Natural killer cell (primary cell): ENCODE results near the gene OR6A2. TPM values are rescaled to one million over a fixed set of nuclear protein-coding genes. Genes with fewer than 3 reads are reported as not detected.
"Not testable (repeated sequence)": the region's sequence is repeated elsewhere in the genome, so short reads cannot be mapped to it uniquely, and the experiment has no call there.

ENCODE experiments used
- ATAC-seq, 3 donors: fragments of 150-1000 bp in 2 of 3; fragments of 200-7000 bp in 1 of 3; cut with Tn5 transposase; 1 replicate in 1 of 3; 2 replicates in 2 of 3; pipeline ENCODE4 v1.10.0; 2021; ENCODE audit warnings: mild to moderate bottlenecking in 2 of 3, moderate library complexity in 2 of 3
- DNase-seq, 2 donors: peaks; one replicate each; pipeline versions ENCODE4 v3.0.0 to v3.0.0-alpha.2; 2013 to 2021; ENCODE audit warnings: mixed read lengths in 1 of 2
- H3K27ac ChIP-seq: one replicate; pipeline ENCODE4 v1.5.1; 2013; ENCODE audit warnings: mild to moderate bottlenecking, low read length
- H3K27me3 ChIP-seq: one replicate; pipeline ENCODE4 v1.6.1; 2013; ENCODE audit warnings: low read length; ENCODE audit not compliant: control insufficient read depth, insufficient read depth
- H3K36me3 ChIP-seq: one replicate; pipeline ENCODE4 v1.6.1; 2013; ENCODE audit warnings: low read length; ENCODE audit not compliant: control insufficient read depth, insufficient read depth
- H3K4me1 ChIP-seq: one replicate; pipeline ENCODE4 v1.6.1; 2013; ENCODE audit warnings: low read length; ENCODE audit not compliant: control insufficient read depth, insufficient read depth
- H3K4me3 ChIP-seq: one replicate; pipeline ENCODE4 v1.5.1; 2013; ENCODE audit warnings: low read length
- H3K9me3 ChIP-seq: one replicate; pipeline ENCODE4 v1.6.1; 2013; ENCODE audit warnings: low read length; ENCODE audit not compliant: control insufficient read depth, insufficient read depth
- H3K27ac Mint-ChIP-seq, 2 donors: one replicate each; pipeline ENCODE4 v1.8.0; 2022; ENCODE audit warnings: mild to moderate bottlenecking in 2 of 2, mixed read lengths in 2 of 2, moderate library complexity in 1 of 2
- H3K27me3 Mint-ChIP-seq, 2 donors: one replicate each; pipeline ENCODE4 v1.8.0; 2022; ENCODE audit warnings: low read depth in 2 of 2, mixed read lengths in 2 of 2
- H3K36me3 Mint-ChIP-seq: one replicate; pipeline ENCODE4 v1.8.0; 2022; ENCODE audit warnings: mixed read lengths
- H3K4me1 Mint-ChIP-seq, 2 donors: one replicate each; pipeline ENCODE4 v1.8.0; 2022; ENCODE audit warnings: mixed read lengths in 2 of 2
- H3K4me3 Mint-ChIP-seq: one replicate; pipeline ENCODE4 v1.8.0; 2022; ENCODE audit warnings: mild to moderate bottlenecking, moderate library complexity, mixed read lengths
- H3K9me3 Mint-ChIP-seq, 2 donors: one replicate each; pipeline ENCODE4 v1.8.0; 2022; ENCODE audit warnings: mixed read lengths in 2 of 2
- CTCF ChIP-seq: fragments of 200-600 bp; IDR thresholded peaks from one replicate; pipeline ENCODE4 v1.8.0; 2022; ENCODE audit warnings: antibody characterized with exemption
- WGBS: methylation state at CpG from one replicate; pipeline ENCODE4 v1.1.7; 2013; ENCODE audit warnings: missing lambda C conversion rate; ENCODE audit not compliant: insufficient coverage; 5-methylcytosine and 5-hydroxymethylcytosine counted together
- intact Hi-C: fragments of 100-400 bp; cut with micrococcal nuclease; formaldehyde crosslinking; loops from one replicate; pipeline ENCODE4 v1.14.2; 2022
- total RNA-seq, 4 donors: library from RNA; stranded (reverse); fragments of 120-200 nt in 1 of 4; gene quantifications; one replicate each; pipeline versions ENCODE4 v1.2.3 to v1.2.4, GENCODE V29; 2013 to 2022

OR6A2 gene
- total RNA-seq, 3 donors from 2014 or later (not counting 1 experiment from before 2014, with no cell fraction given) = not detected

GRCh38 chr11:6813656-6814055, 14.2 kb upstream of the OR6A2 start:
- WGBS = 90% methylated on average over 2 of the region's 2 CpGs
- DNase-seq = no peak
- no peak overlapping the region for H3K27ac ChIP-seq
- no peak for TF ChIP-seq CTCF
- H3K9me3 ChIP-seq = no peaks in the 10 kb centered on the region
- Mint-ChIP-seq H3K27ac (no peak overlapping the region), H3K9me3 (no peaks in the 10 kb centered on the region), H3K4me3 (no peak overlapping the region), H3K36me3 (no peaks in the 10 kb centered on the region), H3K4me1 (peaks cover 0 to 5% of the 10 kb centered on the region in 2 donors), H3K27me3 (peaks cover 19 to 30% of the 10 kb centered on the region in 2 donors)
- no peaks in the 10 kb centered on the region for H3K36me3 ChIP-seq
- H3K27me3 ChIP-seq = peaks cover 2% of the 10 kb centered on the region
- ATAC-seq = no peak
- intact Hi-C loops = loop anchor here (5.0 kb wide), 1 partner anchor 879 kb away; no protein-coding TSS in a partner anchor
- H3K4me3 ChIP-seq = no peak overlapping the region
- no peaks in the 10 kb centered on the region for H3K4me1 ChIP-seq

- Histone ChIP-seq H3K36me3 (no peaks in the 10 kb centered on the region), H3K27me3 (peaks cover 2% of the 10 kb centered on the region), H3K4me1 (no peaks in the 10 kb centered on the region), H3K27ac (no peak overlapping the region), H3K4me3 (no peak overlapping the region), H3K9me3 (no peaks in the 10 kb centered on the region)
- H3K36me3 Mint-ChIP-seq = no peaks in the 10 kb centered on the region
- peak; percentile 84 to 95 (median 89) for ATAC-seq
- DNase-seq = peak in 1 of 2 donors; percentile 70
- TF ChIP-seq CTCF = peak; percentile 88
- WGBS = 20% methylated on average over 6 of the region's 6 CpGs
- H3K4me1 Mint-ChIP-seq = peaks cover 0 to 5% of the 10 kb centered on the region in 2 donors
- no peaks in the 10 kb centered on the region for H3K9me3 Mint-ChIP-seq
- H3K27me3 Mint-ChIP-seq = peaks cover 19 to 42% of the 10 kb centered on the region in 2 donors
- intact Hi-C loops = loop anchor here (5.0 kb wide), 1 partner anchor 880 kb away; no protein-coding TSS in a partner anchor
- no peak overlapping the region for H3K4me3 Mint-ChIP-seq
- H3K27ac Mint-ChIP-seq = no peak overlapping the region
Measured at GRCh38 chr11:6812390-6813005, 13.0 kb upstream of the OR6A2 start.

- H3K9me3 ChIP-seq, H3K4me1 ChIP-seq, H3K4me3 ChIP-seq, H3K9me3 Mint-ChIP-seq, ATAC-seq, H3K27ac Mint-ChIP-seq, H3K36me3 ChIP-seq, H3K36me3 Mint-ChIP-seq, DNase-seq, H3K4me1 Mint-ChIP-seq, H3K27ac ChIP-seq, H3K27me3 ChIP-seq, H3K4me3 Mint-ChIP-seq: not testable (repeated sequence)
- intact Hi-C loops = loop anchor here (10.0 kb wide), 1 partner anchor 644 kb away; no protein-coding TSS in a partner anchor
- peaks cover 9 to 22% of the 10 kb centered on the region in 2 donors for H3K27me3 Mint-ChIP-seq
Measured at GRCh38 chr11:6801075-6801474, 1.6 kb upstream of the OR6A2 start.

GRCh38 chr11:6794639-6795038, 4.8 kb downstream of the OR6A2 start:
- Histone ChIP-seq H3K27me3 (no peaks in the 10 kb centered on the region), H3K27ac (no peak overlapping the region), H3K4me1 (no peaks in the 10 kb centered on the region), H3K9me3 (no peaks in the 10 kb centered on the region), H3K36me3 (no peaks in the 10 kb centered on the region), H3K4me3 (no peak overlapping the region)
- Mint-ChIP-seq H3K27ac (no peak overlapping the region), H3K4me1 (no peaks in the 10 kb centered on the region), H3K9me3 (no peaks in the 10 kb centered on the region), H3K27me3 (peaks cover 0 to 15% of the 10 kb centered on the region in 2 donors), H3K4me3 (no peak overlapping the region), H3K36me3 (no peaks in the 10 kb centered on the region)
- 81% methylated on average over 4 of the region's 4 CpGs for WGBS
- no peak for TF ChIP-seq CTCF
- DNase-seq = no peak
- no peak for ATAC-seq
- intact Hi-C loops = no loop called here
